ENCODE measurements around the gene PPP2CA. TPM values are rescaled to one million over a fixed set of nuclear protein-coding genes. Genes with fewer than 3 reads are reported as not detected.
A peak's percentile ranks its signal among the peaks of the same experiment; 100 is the strongest.

Gene PPP2CA
- total and polyA plus RNA-seq, 2 of the 13 experiments (the other 11 are each of a cell fraction or from before 2014, with no cell fraction given) = 82.4 to 171 TPM

DNA sequence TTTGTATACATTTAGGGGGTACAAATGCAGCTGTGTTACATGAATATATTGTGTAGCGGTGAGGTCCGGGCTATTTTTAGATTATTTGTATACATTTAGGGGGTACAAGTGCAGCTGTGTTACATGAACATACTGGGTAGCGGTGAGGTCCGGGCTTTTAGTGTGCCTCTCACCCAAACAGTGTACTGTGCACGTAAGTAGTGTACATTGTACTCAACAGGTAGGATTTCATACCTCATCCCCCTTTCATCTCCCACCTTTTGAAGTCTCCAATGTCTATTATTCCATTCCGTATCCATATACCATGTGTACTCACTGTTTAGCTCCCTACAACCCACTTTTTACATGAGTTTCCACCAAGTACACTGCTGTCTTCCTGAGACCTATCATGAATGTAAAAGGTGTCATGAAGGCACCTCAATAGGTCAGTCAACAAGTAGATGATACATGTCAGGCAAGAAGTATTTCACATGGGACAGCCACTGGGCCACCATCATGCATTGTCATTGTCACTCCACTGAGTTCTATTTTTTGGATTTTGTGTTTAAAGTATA is 76.8 kb downstream of the PPP2CA start:
- peaks cover 11% of the 10 kb centered on the region for H4K20me1 ChIP-seq (ENCODE audit: insufficient read depth, low read length)
- no peak overlapping the region for H3K9ac ChIP-seq (ENCODE audit: insufficient read depth, low read depth, low read length)
- 95% methylated on average over 6 of the region's 6 CpGs for WGBS (ENCODE audit: low lambda C conversion rate)
- H3K79me2 ChIP-seq (ENCODE audit: insufficient read depth, low read length) = peaks cover 13% of the 10 kb centered on the region
- H3K27me3 ChIP-seq (ENCODE audit: control insufficient read depth in 1 of 2, insufficient read depth in 2 of 2, low read length in 2 of 2) = no peaks in the 10 kb centered on the region
- H3K9me3 ChIP-seq (ENCODE audit: low read length) = no peaks in the 10 kb centered on the region
- in situ Hi-C loops (cut with HindIII; ENCODE audit: extremely low pct_ligation_motif_present, low pct_unique_long_range_greater_than_20kb) = no loop called here
- H3K27ac ChIP-seq (ENCODE audit: extremely low read length, insufficient read depth, low read length) = peak overlapping the region; percentile 64
- H3K4me2 ChIP-seq (ENCODE audit: low read depth, low read length) = peak overlapping the region; percentile 19
- DNase-seq (ENCODE audit: low spot score) (peak; percentile 17), FAIRE-seq (no peak), ATAC-seq (peak; percentile 2; the same call in 1 of the 3 replicates)
- peaks cover 30% of the 10 kb centered on the region for H3K4me1 ChIP-seq (ENCODE audit: insufficient read depth, low read length)
- intact Hi-C loops (cut with micrococcal nuclease; ENCODE audit: unreplicated experiment) = no loop called here
- BruUV-seq (replicated peaks) = no TSS peak
- ChIA-PET POLR2A (interaction anchor here (0.6 to 2.0 kb wide), 7 partner anchors 8 to 110 kb away, joined by 3 to 9 read pairs (median 5); partner anchors contain the start of gene TCF7), CTCF (ENCODE audit: low intra/inter-chr PET ratio, low total read pairs) (interaction anchor here (1.0 kb wide), 1 partner anchor 110 kb away, joined by 3 read pairs; no protein-coding TSS in a partner anchor)
- no peak overlapping the region for H2AFZ ChIP-seq (ENCODE audit: low read length)
- H3K4me3 ChIP-seq (replicated peaks in 1 of 3; ENCODE audit: insufficient read depth in 1 of 3, low read depth in 2 of 3, low read length in 3 of 3) = no peak overlapping the region; a peak in 1 of 6 replicates
- peaks cover 20 to 70% of the 10 kb centered on the region in 2 experiments for H3K36me3 ChIP-seq (replicated peaks in 1 of 2; ENCODE audit: control insufficient read depth in 1 of 2, insufficient read depth in 2 of 2, low read length in 2 of 2)
- TF ChIP-seq ZNF670 (CRISPR knock-in tag; IDR thresholded peaks at IDR 0.05; ENCODE audit: borderline replicate concordance) = 0 out of 2 replicates have a peak, but pooled peaks have one; percentile 28
- no peak for TF ChIP-seq ZNF329 (CRISPR knock-in tag; IDR thresholded peaks at IDR 0.05; ENCODE audit: low read depth)
- TF ChIP-seq, protein P1, sequence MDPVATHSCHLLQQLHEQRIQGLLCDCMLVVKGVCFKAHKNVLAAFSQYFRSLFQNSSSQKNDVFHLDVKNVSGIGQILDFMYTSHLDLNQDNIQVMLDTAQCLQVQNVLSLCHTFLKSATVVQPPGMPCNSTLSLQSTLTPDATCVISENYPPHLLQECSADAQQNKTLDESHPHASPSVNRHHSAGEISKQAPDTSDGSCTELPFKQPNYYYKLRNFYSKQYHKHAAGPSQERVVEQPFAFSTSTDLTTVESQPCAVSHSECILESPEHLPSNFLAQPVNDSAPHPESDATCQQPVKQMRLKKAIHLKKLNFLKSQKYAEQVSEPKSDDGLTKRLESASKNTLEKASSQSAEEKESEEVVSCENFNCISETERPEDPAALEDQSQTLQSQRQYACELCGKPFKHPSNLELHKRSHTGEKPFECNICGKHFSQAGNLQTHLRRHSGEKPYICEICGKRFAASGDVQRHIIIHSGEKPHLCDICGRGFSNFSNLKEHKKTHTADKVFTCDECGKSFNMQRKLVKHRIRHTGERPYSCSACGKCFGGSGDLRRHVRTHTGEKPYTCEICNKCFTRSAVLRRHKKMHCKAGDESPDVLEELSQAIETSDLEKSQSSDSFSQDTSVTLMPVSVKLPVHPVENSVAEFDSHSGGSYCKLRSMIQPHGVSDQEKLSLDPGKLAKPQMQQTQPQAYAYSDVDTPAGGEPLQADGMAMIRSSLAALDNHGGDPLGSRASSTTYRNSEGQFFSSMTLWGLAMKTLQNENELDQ (CRISPR knock-in tag; IDR thresholded peaks at IDR 0.05; ENCODE audit: borderline replicate concordance) = no peak
- TF ChIP-seq POLR2AphosphoS2 (IDR thresholded peaks at IDR 0.05; ENCODE audit: low read depth, low read length) = peak; percentile 57; the same call in 1 of the 2 replicates

- BruUV-seq (replicated peaks) = no TSS peak
- POLR2A ChIA-PET = interaction anchor here (2.4 kb wide), 1 partner anchor 28 kb away, joined by 7 read pairs; no protein-coding TSS in a partner anchor
- FAIRE-seq (no peak), ATAC-seq (no peak), DNase-seq (ENCODE audit: low spot score) (no peak)
- peaks cover 11% of the 10 kb centered on the region for H4K20me1 ChIP-seq (ENCODE audit: insufficient read depth, low read length)
- H3K27ac ChIP-seq (ENCODE audit: extremely low read length, insufficient read depth, low read length) = no peak overlapping the region
- WGBS (ENCODE audit: low lambda C conversion rate) = 78% methylated on average over 2 of the region's 2 CpGs
- no peak overlapping the region for H3K4me2 ChIP-seq (ENCODE audit: low read depth, low read length)
- in situ Hi-C loops (cut with HindIII; ENCODE audit: extremely low pct_ligation_motif_present, low pct_unique_long_range_greater_than_20kb) (no loop called here), intact Hi-C loops (cut with micrococcal nuclease; ENCODE audit: unreplicated experiment) (no loop called here)
- no peaks in the 10 kb centered on the region for H3K9me3 ChIP-seq (ENCODE audit: low read length)
- peaks cover 22 to 70% of the 10 kb centered on the region in 2 experiments for H3K36me3 ChIP-seq (replicated peaks in 1 of 2; ENCODE audit: control insufficient read depth in 1 of 2, insufficient read depth in 2 of 2, low read length in 2 of 2)
- no peak overlapping the region for H2AFZ ChIP-seq (ENCODE audit: low read length)
- H3K4me1 ChIP-seq (ENCODE audit: insufficient read depth, low read length) = peaks cover 30% of the 10 kb centered on the region
- H3K27me3 ChIP-seq (ENCODE audit: control insufficient read depth in 1 of 2, insufficient read depth in 2 of 2, low read length in 2 of 2) = no peaks in the 10 kb centered on the region
- H3K9ac ChIP-seq (ENCODE audit: insufficient read depth, low read depth, low read length) = no peak overlapping the region
- peaks cover 13% of the 10 kb centered on the region for H3K79me2 ChIP-seq (ENCODE audit: insufficient read depth, low read length)
- TF ChIP-seq RBM22 (optimal IDR thresholded peaks at IDR 0.05; ENCODE audit: low read length) (peak; percentile 80), POLR2AphosphoS2 (IDR thresholded peaks at IDR 0.05; ENCODE audit: low read depth, low read length) (peak; percentile 63; the same call in 1 of the 2 replicates), MED8 (CRISPR knock-in tag; IDR thresholded peaks at IDR 0.05; ENCODE audit: insufficient replicate concordance) (no peak), ZNF225 (CRISPR knock-in tag; IDR thresholded peaks at IDR 0.05) (no peak)
- no peak overlapping the region for H3K4me3 ChIP-seq (replicated peaks in 1 of 3; ENCODE audit: insufficient read depth in 1 of 3, low read depth in 2 of 3, low read length in 3 of 3)
- CTCF ChIA-PET (ENCODE audit: low intra/inter-chr PET ratio, low total read pairs) = no interaction called here
These were observed 77.6 kb downstream of the PPP2CA start for GRCh38 chr5:134148316-134148715.

All from HepG2 (cell line).